ENCODE measurements around the gene SLC37A2. TPM values are rescaled to one million over a fixed set of nuclear protein-coding genes. Genes with fewer than 3 reads are reported as not detected.

The SLC37A2 gene
- total RNA-seq, 4 donors from 2014 or later = 0.75 to 2.1 (median 1.5) TPM

DNA sequence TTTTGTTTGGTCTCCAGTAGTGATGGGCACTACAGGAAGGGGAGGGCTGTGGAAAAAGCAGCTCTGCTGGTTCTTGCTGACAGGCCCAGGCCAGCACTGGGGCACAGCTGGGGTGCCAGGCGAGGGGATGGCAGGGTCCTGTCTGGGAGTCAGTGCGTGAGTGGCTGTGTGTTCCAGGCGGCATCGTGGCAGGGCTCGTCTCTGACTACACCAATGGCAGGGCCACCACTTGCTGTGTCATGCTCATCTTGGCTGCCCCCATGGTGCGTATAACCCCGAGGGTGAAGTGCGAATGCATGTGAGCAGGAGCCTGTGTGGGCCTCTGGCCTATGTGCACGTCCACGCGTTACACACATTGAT, 20.9 kb downstream of the SLC37A2 start:
- in situ Hi-C loops (cut with MboI; ENCODE audit: low sequenced_read_pairs in 4 of 4) = no loop called here
- DNase-seq (no peak), ATAC-seq (no peak)
- intact Hi-C loops (cut with DNase I; ENCODE audit: low total_unique reads) = no loop called here
- H3K36me3 ChIP-seq = no peaks in the 10 kb centered on the region
- H3K27ac ChIP-seq = no peak overlapping the region
- H3K4me3 ChIP-seq = no peak overlapping the region
- no peaks in the 10 kb centered on the region for H3K9me3 ChIP-seq
- H3K4me1 ChIP-seq = no peaks in the 10 kb centered on the region
- TF ChIP-seq, protein P1, sequence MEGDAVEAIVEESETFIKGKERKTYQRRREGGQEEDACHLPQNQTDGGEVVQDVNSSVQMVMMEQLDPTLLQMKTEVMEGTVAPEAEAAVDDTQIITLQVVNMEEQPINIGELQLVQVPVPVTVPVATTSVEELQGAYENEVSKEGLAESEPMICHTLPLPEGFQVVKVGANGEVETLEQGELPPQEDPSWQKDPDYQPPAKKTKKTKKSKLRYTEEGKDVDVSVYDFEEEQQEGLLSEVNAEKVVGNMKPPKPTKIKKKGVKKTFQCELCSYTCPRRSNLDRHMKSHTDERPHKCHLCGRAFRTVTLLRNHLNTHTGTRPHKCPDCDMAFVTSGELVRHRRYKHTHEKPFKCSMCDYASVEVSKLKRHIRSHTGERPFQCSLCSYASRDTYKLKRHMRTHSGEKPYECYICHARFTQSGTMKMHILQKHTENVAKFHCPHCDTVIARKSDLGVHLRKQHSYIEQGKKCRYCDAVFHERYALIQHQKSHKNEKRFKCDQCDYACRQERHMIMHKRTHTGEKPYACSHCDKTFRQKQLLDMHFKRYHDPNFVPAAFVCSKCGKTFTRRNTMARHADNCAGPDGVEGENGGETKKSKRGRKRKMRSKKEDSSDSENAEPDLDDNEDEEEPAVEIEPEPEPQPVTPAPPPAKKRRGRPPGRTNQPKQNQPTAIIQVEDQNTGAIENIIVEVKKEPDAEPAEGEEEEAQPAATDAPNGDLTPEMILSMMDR (IDR thresholded peaks at IDR 0.05 in 4 of 5, conservative IDR thresholded peaks at IDR 0.05 in 1 of 5) = no peak
- TF ChIP-seq POLR2A (IDR thresholded peaks at IDR 0.05) = no peak
- H3K27me3 ChIP-seq = peaks cover 0 to 6% (median 5%) of the 10 kb centered on the region in 3 donors

- no peak overlapping the region for H3K4me3 ChIP-seq
- no peaks in the 10 kb centered on the region for H3K36me3 ChIP-seq
- no peak overlapping the region for H3K27ac ChIP-seq
- no peak for ATAC-seq
- no peaks in the 10 kb centered on the region for H3K9me3 ChIP-seq
- no peak for DNase-seq
- H3K27me3 ChIP-seq = peaks cover 0 to 6% (median 5%) of the 10 kb centered on the region in 3 donors
- intact Hi-C loops (cut with DNase I; ENCODE audit: low total_unique reads) = no loop called here
- TF ChIP-seq, protein P1 (IDR thresholded peaks at IDR 0.05 in 4 of 5, conservative IDR thresholded peaks at IDR 0.05 in 1 of 5) = no peak
- TF ChIP-seq POLR2A (IDR thresholded peaks at IDR 0.05) = no peak
- in situ Hi-C loops (cut with MboI; ENCODE audit: low sequenced_read_pairs in 4 of 4) = no loop called here
- no peaks in the 10 kb centered on the region for H3K4me1 ChIP-seq
Observed at GRCh38 chr11:125084761-125085231, 21.7 kb downstream of the SLC37A2 start.

DNA sequence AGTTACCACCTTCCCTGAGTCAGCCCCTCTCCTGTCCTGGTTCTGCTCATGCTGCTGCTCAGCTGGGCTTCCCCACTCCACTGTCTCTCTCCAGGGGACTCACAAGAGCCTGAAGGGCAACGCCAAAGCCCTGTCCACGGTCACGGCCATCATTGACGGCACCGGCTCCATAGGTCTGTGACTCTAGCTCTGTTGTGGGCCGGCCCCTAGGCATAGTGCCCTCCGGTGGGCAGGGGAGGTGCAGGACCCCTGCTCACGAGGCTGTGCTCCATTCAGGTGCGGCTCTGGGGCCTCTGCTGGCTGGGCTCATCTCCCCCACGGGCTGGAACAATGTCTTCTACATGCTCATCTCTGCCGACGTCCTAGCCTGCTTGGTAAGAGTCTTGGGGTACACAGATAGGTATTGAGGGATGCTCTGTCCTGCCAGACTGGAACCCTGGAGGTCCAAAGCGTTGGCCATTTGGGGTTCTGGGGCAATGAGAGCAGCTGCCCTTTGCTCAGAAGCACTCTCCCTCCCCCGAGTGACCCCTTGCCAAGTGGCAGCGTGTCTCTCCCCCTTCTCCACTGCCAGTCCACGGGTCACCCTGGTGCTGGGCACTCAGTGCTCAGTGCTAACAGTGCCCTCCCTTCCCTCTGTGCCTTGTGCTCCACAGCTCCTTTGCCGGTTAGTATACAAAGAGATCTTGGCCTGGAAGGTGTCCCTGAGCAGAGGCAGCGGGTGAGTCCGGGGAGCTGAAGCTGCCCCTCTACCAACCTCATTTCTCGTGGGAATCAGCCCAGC, 22.4 kb downstream of the SLC37A2 start:
- intact Hi-C loops (cut with DNase I; ENCODE audit: low total_unique reads) = no loop called here
- peaks cover 0 to 6% (median 5%) of the 10 kb centered on the region in 3 donors for H3K27me3 ChIP-seq
- ATAC-seq (no peak), DNase-seq (no peak)
- no peaks in the 10 kb centered on the region for H3K4me1 ChIP-seq
- no peak overlapping the region for H3K27ac ChIP-seq
- TF ChIP-seq POLR2A (IDR thresholded peaks at IDR 0.05) = no peak
- TF ChIP-seq, protein P1 (IDR thresholded peaks at IDR 0.05 in 4 of 5, conservative IDR thresholded peaks at IDR 0.05 in 1 of 5) = no peak
- in situ Hi-C loops (cut with MboI; ENCODE audit: low sequenced_read_pairs in 4 of 4) = no loop called here
- no peaks in the 10 kb centered on the region for H3K36me3 ChIP-seq
- no peaks in the 10 kb centered on the region for H3K9me3 ChIP-seq
- no peak overlapping the region for H3K4me3 ChIP-seq

- H3K4me3 ChIP-seq = no peak overlapping the region
- no peak for TF ChIP-seq POLR2A (IDR thresholded peaks at IDR 0.05)
- TF ChIP-seq, protein P1 (IDR thresholded peaks at IDR 0.05 in 4 of 5, conservative IDR thresholded peaks at IDR 0.05 in 1 of 5) = no peak
- peaks cover 0 to 5% (median 2%) of the 10 kb centered on the region in 3 donors for H3K27me3 ChIP-seq
- H3K27ac ChIP-seq = no peak overlapping the region
- no peak for DNase-seq
- no peak for ATAC-seq
- in situ Hi-C loops (cut with MboI; ENCODE audit: low sequenced_read_pairs in 4 of 4) = no loop called here
- no peaks in the 10 kb centered on the region for H3K9me3 ChIP-seq
- no peaks in the 10 kb centered on the region for H3K36me3 ChIP-seq
- intact Hi-C loops (cut with DNase I; ENCODE audit: low total_unique reads) = no loop called here
- H3K4me1 ChIP-seq = peaks cover 0 to 6% of the 10 kb centered on the region in 2 donors
Observed at GRCh38 chr11:125086633-125087296, 23.7 kb downstream of the SLC37A2 start.

All from gastrocnemius medialis (tissue), 4 donors.